MM.1S (cell line): ENCODE measurements around the gene APOBEC3H.
A peak's percentile ranks its signal among the peaks of the same experiment; 100 is the strongest.

Source experiments
- DNase-seq: peaks from one replicate; pipeline ENCODE4 v3.0.0-alpha.2; 2015
- H2AFZ ChIP-seq: fragments of 300-600 bp; sonication (generic); 2 replicates; pipeline ENCODE4 v1.6.0; 2016; ENCODE audit warnings: antibody characterized with exemption, low read length
- H3F3A ChIP-seq: fragments of 300-600 bp; sonication (generic); 2 replicates; pipeline ENCODE4 v1.6.1; 2016; ENCODE audit warnings: mild to moderate bottlenecking, antibody characterized with exemption, low read length, moderate library complexity, mixed read lengths; ENCODE audit not compliant: insufficient read depth
- H3K27ac ChIP-seq: fragments of 300-600 bp; sonication (generic); 2 replicates; pipeline ENCODE4 v1.5.1; 2016; ENCODE audit warnings: mild to moderate bottlenecking, low read length
- H3K27me3 ChIP-seq: fragments of 300-600 bp; sonication (generic); replicated peaks from 2 replicates; pipeline ENCODE4 v1.6.0; 2016; ENCODE audit warnings: low read length; ENCODE audit not compliant: insufficient read depth
- H3K36me3 ChIP-seq: fragments of 300-600 bp; sonication (generic); replicated peaks from 2 replicates; pipeline ENCODE4 v1.6.1; 2016; ENCODE audit warnings: mild to moderate bottlenecking, low read length, mixed read lengths; ENCODE audit not compliant: insufficient read depth
- H3K4me1 ChIP-seq: fragments of 300-600 bp; sonication (generic); 2 replicates; pipeline ENCODE4 v1.6.1; 2016; ENCODE audit warnings: low read length, mixed read lengths
- H3K4me2 ChIP-seq: fragments of 300-600 bp; sonication (generic); 2 replicates; pipeline ENCODE4 v1.6.0; 2016; ENCODE audit warnings: low read depth, low read length
- H3K4me3 ChIP-seq: fragments of 300-600 bp; sonication (generic); 2 replicates; pipeline ENCODE4 v1.5.1; 2016; ENCODE audit warnings: low read length, mixed read lengths
- H3K79me2 ChIP-seq: fragments of 300-600 bp; sonication (generic); 2 replicates; pipeline ENCODE4 v1.6.1; 2016; ENCODE audit warnings: mixed run types, low read length, mixed read lengths
- H3K9ac ChIP-seq: fragments of 300-600 bp; sonication (generic); 2 replicates; pipeline ENCODE4 v1.6.1; 2016; ENCODE audit warnings: low read length, mixed read lengths
- H3K9me2 ChIP-seq: fragments of 300-600 bp; sonication (generic); replicated peaks from 2 replicates; pipeline ENCODE4 v1.6.1; 2016; ENCODE audit warnings: mild to moderate bottlenecking, low read length, mixed read lengths; ENCODE audit not compliant: insufficient read depth
- H3K9me3 ChIP-seq: fragments of 300-600 bp; sonication (generic); replicated peaks from 2 replicates; pipeline ENCODE4 v1.6.1; 2016; ENCODE audit warnings: mild to moderate bottlenecking, low read length, mixed read lengths; ENCODE audit not compliant: insufficient read depth
- H4K20me1 ChIP-seq: fragments of 300-600 bp; sonication (generic); 2 replicates; pipeline ENCODE4 v1.6.1; 2016; ENCODE audit warnings: mild to moderate bottlenecking, low read length, moderate library complexity, mixed read lengths; ENCODE audit not compliant: insufficient read depth
- CTCF ChIP-seq: fragments of 300-600 bp; sonication (generic); IDR thresholded peaks from 2 replicates; pipeline ENCODE4 v1.5.1; 2016; ENCODE audit warnings: antibody characterized with exemption, low read length, mixed read lengths
- EZH2 ChIP-seq: fragments of 300-600 bp; sonication (generic); optimal IDR thresholded peaks from 2 replicates; pipeline ENCODE3; 2017; ENCODE audit warnings: low read depth, mild to moderate bottlenecking, antibody characterized with exemption, low read length, mixed read lengths
- EZH2phosphoT487 ChIP-seq: fragments of 300-600 bp; sonication (generic); IDR thresholded peaks from 2 replicates; pipeline ENCODE4 v1.6.1; 2018; ENCODE audit warnings: antibody characterized with exemption, low read length

Gene APOBEC3H

GRCh38 chr22:39122772-39123470 lies 25.9 kb downstream of the APOBEC3H start:
- Histone ChIP-seq H3F3A (peaks cover 8% of the 10 kb centered on the region), H3K27ac (no peak overlapping the region), H3K9me3 (no peaks in the 10 kb centered on the region), H3K9me2 (no peaks in the 10 kb centered on the region), H3K4me1 (peaks cover 6% of the 10 kb centered on the region), H3K79me2 (no peaks in the 10 kb centered on the region), H3K4me3 (no peak overlapping the region), H3K36me3 (no peaks in the 10 kb centered on the region), H3K27me3 (no peaks in the 10 kb centered on the region), H4K20me1 (no peaks in the 10 kb centered on the region), H2AFZ (no peak overlapping the region), H3K9ac (no peak overlapping the region), H3K4me2 (no peak overlapping the region)
- TF ChIP-seq EZH2phosphoT487: no peak
- TF ChIP-seq EZH2: no peak
- TF ChIP-seq CTCF: no peak
- DNase-seq: no peak

DNA sequence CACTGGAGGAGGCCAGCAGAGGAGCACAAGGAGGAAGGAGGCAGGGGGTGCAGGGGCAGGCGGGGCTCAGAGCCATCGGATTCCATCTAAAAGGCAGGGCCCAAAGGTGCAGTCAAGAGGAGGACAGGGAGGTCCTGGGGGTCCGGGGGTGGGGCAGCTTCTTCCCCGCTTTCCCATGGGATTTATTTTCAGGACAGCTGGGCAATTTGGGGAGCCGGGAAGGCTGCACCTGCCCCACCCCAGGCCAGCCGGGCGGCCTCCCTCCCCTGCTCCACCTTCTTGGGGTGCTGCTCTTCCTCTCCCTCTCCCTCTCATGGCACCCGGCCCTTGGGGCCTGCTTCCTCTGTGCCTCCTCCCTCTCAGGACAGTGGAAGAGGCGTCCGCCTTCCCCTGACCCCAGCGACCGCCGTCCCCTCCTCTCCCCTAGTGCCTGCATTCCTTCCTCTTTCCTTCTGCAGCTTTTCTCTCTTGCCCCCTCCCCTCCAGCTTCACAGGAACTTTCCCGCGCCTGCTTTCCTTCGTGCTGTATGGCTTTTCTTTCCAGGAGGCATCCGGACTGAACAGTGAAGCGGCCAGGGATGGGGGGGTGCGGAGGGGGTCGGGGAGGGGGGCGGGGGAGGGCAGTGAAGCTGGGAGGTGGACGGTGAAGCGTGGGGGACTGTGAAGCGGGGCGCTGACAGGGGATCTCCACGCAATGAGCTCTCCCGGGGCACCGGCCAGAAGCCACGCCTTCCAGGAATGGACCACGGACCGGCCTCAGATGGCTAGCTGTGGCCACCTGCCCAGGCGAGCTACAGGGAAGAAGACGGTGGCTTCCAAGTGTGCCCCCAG lies 26.9 kb downstream of the APOBEC3H start:
- H3K4me2 ChIP-seq: no peak overlapping the region
- no peak for DNase-seq
- H3K27me3 ChIP-seq: no peaks in the 10 kb centered on the region
- no peaks in the 10 kb centered on the region for H3K79me2 ChIP-seq
- peaks cover 13% of the 10 kb centered on the region for H3F3A ChIP-seq
- H3K9me2 ChIP-seq: no peaks in the 10 kb centered on the region
- no peak overlapping the region for H2AFZ ChIP-seq
- H3K27ac ChIP-seq: no peak overlapping the region
- no peaks in the 10 kb centered on the region for H4K20me1 ChIP-seq
- H3K9me3 ChIP-seq: no peaks in the 10 kb centered on the region
- H3K9ac ChIP-seq: no peak overlapping the region
- no peak overlapping the region for H3K4me3 ChIP-seq
- no peaks in the 10 kb centered on the region for H3K36me3 ChIP-seq
- TF ChIP-seq EZH2 (no peak), CTCF (no peak), EZH2phosphoT487 (no peak)
- peaks cover 9% of the 10 kb centered on the region for H3K4me1 ChIP-seq

- no peak overlapping the region for H3K9ac ChIP-seq
- no peak overlapping the region for H2AFZ ChIP-seq
- H3K4me1 ChIP-seq: peaks cover 12% of the 10 kb centered on the region
- H3K9me3 ChIP-seq: no peaks in the 10 kb centered on the region
- peak; percentile 92 for DNase-seq
- no peaks in the 10 kb centered on the region for H3K9me2 ChIP-seq
- no peak overlapping the region for H3K4me3 ChIP-seq
- H3F3A ChIP-seq: peaks cover 13% of the 10 kb centered on the region
- peak overlapping the region; percentile 77; the same call in 1 of the 2 replicates for H3K27ac ChIP-seq
- no peaks in the 10 kb centered on the region for H4K20me1 ChIP-seq
- no peaks in the 10 kb centered on the region for H3K79me2 ChIP-seq
- H3K4me2 ChIP-seq: no peak overlapping the region
- no peaks in the 10 kb centered on the region for H3K27me3 ChIP-seq
- TF ChIP-seq EZH2 (no peak), CTCF (peak; percentile 12; the same call in 1 of the 2 replicates)
- no peaks in the 10 kb centered on the region for H3K36me3 ChIP-seq
These were observed 28.6 kb downstream of the APOBEC3H start for GRCh38 chr22:39125622-39126021.
